ENCODE results near the gene MAP3K10.

MAP3K10 gene

GRCh38 chr19:40263440-40264313 is 72.5 kb downstream of the MAP3K10 start:
- no peak for TF ChIP-seq CTCF (IDR thresholded peaks at IDR 0.05; ENCODE audit: low read depth, low read length)
- no peak overlapping the region for H3K4me3 ChIP-seq (ENCODE audit: low read depth, low read length)
- DNase-seq (ENCODE audit: low read depth, low spot score): no peak
- in situ Hi-C loops (cut with HindIII; ENCODE audit: low sequenced_read_pairs): no loop called here

GRCh38 chr19:40264314-40265054 is 73.3 kb downstream of the MAP3K10 start:
- TF ChIP-seq CTCF (IDR thresholded peaks at IDR 0.05; ENCODE audit: low read depth, low read length): no peak
- H3K4me3 ChIP-seq (ENCODE audit: low read depth, low read length): no peak overlapping the region
- in situ Hi-C loops (cut with HindIII; ENCODE audit: low sequenced_read_pairs): no loop called here
- no peak for DNase-seq (ENCODE audit: low read depth, low spot score)

Measured in astrocyte of the spinal cord (primary cell).